GM21723 (cell line): ENCODE measurements around the gene HS3ST5.

ENCODE experiments used
- ATAC-seq: cut with Tn5 transposase; IDR thresholded peaks from one replicate; pipeline ENCODE4 v1.9.1; 2021; ENCODE audit warnings: mild to moderate bottlenecking, moderate library complexity; ENCODE audit not compliant: unreplicated experiment

HS3ST5 gene

GRCh38 chr6:114342826-114343781 is at the start of gene HS3ST5:
Gene HS3ST5, minus strand, starts transcription at chr6:114343023. Its CDS starts 280,178 bp downstream, at chr6:114062845.
- no peak for ATAC-seq

GRCh38 chr6:114390176-114390575 is 47.4 kb upstream of the HS3ST5 start:
- no peak for ATAC-seq

- no peak for ATAC-seq
These were observed 46.3 kb upstream of the HS3ST5 start for GRCh38 chr6:114389111-114389510.

GRCh38 chr6:114382406-114382805 is 39.6 kb upstream of the HS3ST5 start:
- ATAC-seq: no peak

GRCh38 chr6:114377881-114378280 is 35.1 kb upstream of the HS3ST5 start:
- ATAC-seq: no peak

- no peak for ATAC-seq
These were observed 33.9 kb upstream of the HS3ST5 start for GRCh38 chr6:114376611-114377175.

GRCh38 chr6:114375541-114376192 is 32.8 kb upstream of the HS3ST5 start:
- ATAC-seq: no peak

- ATAC-seq: no peak
These were observed 24.6 kb upstream of the HS3ST5 start for GRCh38 chr6:114367315-114367961.

GRCh38 chr6:114366899-114367298 is 24.1 kb upstream of the HS3ST5 start:
- no peak for ATAC-seq

GRCh38 chr6:114364301-114364700 is 21.5 kb upstream of the HS3ST5 start:
- no peak for ATAC-seq

- no peak for ATAC-seq
These were observed 20.1 kb upstream of the HS3ST5 start for GRCh38 chr6:114362957-114363356.

- no peak for ATAC-seq
These were observed 19.6 kb upstream of the HS3ST5 start for GRCh38 chr6:114362396-114362795.

GRCh38 chr6:114361036-114361435 is 18.2 kb upstream of the HS3ST5 start:
- no peak for ATAC-seq

- ATAC-seq: no peak
These were observed 12.5 kb upstream of the HS3ST5 start for GRCh38 chr6:114355300-114355699.

GRCh38 chr6:114354482-114354881 is 11.7 kb upstream of the HS3ST5 start:
- ATAC-seq: no peak

GRCh38 chr6:114346451-114346850 is 3.6 kb upstream of the HS3ST5 start:
- ATAC-seq: no peak

GRCh38 chr6:114344971-114345275 is 2.1 kb upstream of the HS3ST5 start:
- no peak for ATAC-seq

GRCh38 chr6:114344246-114344970 is 1.6 kb upstream of the HS3ST5 start:
- no peak for ATAC-seq

- no peak for ATAC-seq
These were observed 940 bp upstream of the HS3ST5 start for GRCh38 chr6:114343782-114344144.

GRCh38 chr6:114342086-114342825 is 567 bp downstream of the HS3ST5 start:
- ATAC-seq: no peak
